H1 (cell line): ENCODE results near the gene TNS4.

Experiments
- ATF3 ChIP-seq: IDR thresholded peaks from 2 replicates; pipeline ENCODE4 v1.6.1; 2011; ENCODE audit warnings: low read depth, mild to moderate bottlenecking, low read length; ENCODE audit not compliant: insufficient read depth
- CBX5 ChIP-seq: fragments of 300-800, 300-1000 bp; sonication (generic); IDR thresholded peaks from 2 replicates; pipeline ENCODE4 v1.7.1; 2016; ENCODE audit warnings: antibody characterized with exemption, low read length, low read depth
- CBX8 ChIP-seq: fragments of 300-800, 300-1000 bp; sonication (generic); IDR thresholded peaks from 2 replicates; pipeline ENCODE4 v1.7.1; 2016; ENCODE audit warnings: low read depth, low read length, borderline replicate concordance
- CTCF ChIP-seq, 3 experiments: IDR thresholded peaks; 1 replicate in 2 of 3; 2 replicates in 1 of 3; pipeline versions ENCODE4 v1.5.1 to v1.6.1; 2011; ENCODE audit warnings: low read length in 3 of 3, mild to moderate bottlenecking in 3 of 3, inconsistent platforms in 2 of 3, low read depth in 1 of 3, moderate library complexity in 1 of 3; ENCODE audit not compliant: insufficient read depth in 1 of 3; ENCODE audit errors: control extremely low read depth in 1 of 3
- JUN ChIP-seq: IDR thresholded peaks from 2 replicates; pipeline ENCODE4 v1.6.1; 2011; ENCODE audit warnings: low read depth, mild to moderate bottlenecking, improper control_type of control experiment, low read length
- JUND ChIP-seq: IDR thresholded peaks from 2 replicates; pipeline ENCODE4 v1.6.1; 2011; ENCODE audit warnings: mild to moderate bottlenecking, improper control_type of control experiment, low read length
- MAX ChIP-seq: IDR thresholded peaks from 2 replicates; pipeline ENCODE4 v1.6.1; 2012; ENCODE audit warnings: inconsistent platforms
- RBBP5 ChIP-seq: IDR thresholded peaks from 2 replicates; pipeline ENCODE4 v1.7.1; 2012; ENCODE audit warnings: low read depth, mild to moderate bottlenecking, inconsistent platforms, low read length, moderate library complexity, borderline replicate concordance
- RNF2 ChIP-seq: fragments of 200-900, 300-1000 bp; sonication (generic); IDR thresholded peaks from 2 replicates; pipeline ENCODE4 v1.7.1; 2016; ENCODE audit warnings: borderline replicate concordance, low read depth, mild to moderate bottlenecking, antibody characterized with exemption, low read length; ENCODE audit not compliant: poor library complexity, severe bottlenecking; ENCODE audit errors: missing control alignments
- YY1 ChIP-seq: IDR thresholded peaks from 2 replicates; pipeline ENCODE4 v1.6.1; 2011; ENCODE audit warnings: low read depth, mild to moderate bottlenecking, low read length

- TF ChIP-seq CTCF (IDR thresholded peaks at IDR 0.05; ENCODE audit: control extremely low read depth in 1 of 3, insufficient read depth in 1 of 3, low read depth in 1 of 3, low read length in 3 of 3): no peak
- no peak for TF ChIP-seq RNF2
- no peak for TF ChIP-seq JUN
- no peak for TF ChIP-seq JUND
- TF ChIP-seq YY1: no peak
- no peak for TF ChIP-seq ATF3
- TF ChIP-seq MAX: no peak
- TF ChIP-seq CBX5: no peak
- no peak for TF ChIP-seq CBX8
- no peak; the same call in 1 of the 2 replicates for TF ChIP-seq RBBP5
These were observed 57.2 kb downstream of the TNS4 start for GRCh38 chr17:40443988-40444899.
